ENCODE measurements around the gene DHX8.
"Not testable (repeated sequence)": the region's sequence is repeated elsewhere in the genome, so short reads cannot be mapped to it uniquely, and the experiment has no call there.

The DHX8 gene

DNA sequence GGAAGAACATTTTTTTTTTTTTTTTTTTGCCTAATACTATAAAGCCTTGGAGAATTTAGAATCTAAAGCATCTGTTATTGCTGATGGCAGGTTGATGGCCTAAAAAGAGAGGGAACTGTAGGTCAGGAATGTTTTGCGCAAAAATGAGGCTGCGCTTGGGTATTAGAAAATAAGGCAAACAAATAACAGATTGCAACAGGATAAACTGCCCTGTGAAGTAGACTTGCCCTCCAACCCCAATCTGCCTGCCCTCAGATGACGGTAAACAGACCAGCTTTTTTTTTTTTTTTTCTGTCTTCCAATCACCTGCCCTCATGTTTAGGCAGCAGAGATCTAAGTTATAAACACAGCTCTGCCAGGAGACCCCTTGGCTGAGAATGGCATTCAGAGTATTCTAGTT is 3.8 kb upstream of the DHX8 start:
- Histone ChIP-seq H3K9ac (ENCODE audit: low read length) (no peak overlapping the region), H3K9me3 (ENCODE audit: control insufficient read depth, low read length) (no peaks in the 10 kb centered on the region), H3K4me3 (ENCODE audit: low read length) (no peak overlapping the region), H3K4me1 (ENCODE audit: control insufficient read depth, insufficient read depth, low read length) (peaks cover 29% of the 10 kb centered on the region), H3K36me3 (ENCODE audit: control insufficient read depth, insufficient read depth, low read length, severe bottlenecking) (no peaks in the 10 kb centered on the region), H3K27me3 (replicated peaks; ENCODE audit: control insufficient read depth, insufficient read depth, low read length) (no peaks in the 10 kb centered on the region)
- no peak for DNase-seq (ENCODE audit: low read depth)

GRCh38 chr17:43482103-43483012 is 1.4 kb upstream of the DHX8 start:
- Histone ChIP-seq H3K27me3 (replicated peaks; ENCODE audit: control insufficient read depth, insufficient read depth, low read length) (no peaks in the 10 kb centered on the region), H3K4me1 (ENCODE audit: control insufficient read depth, insufficient read depth, low read length) (peaks cover 44% of the 10 kb centered on the region)

DNA sequence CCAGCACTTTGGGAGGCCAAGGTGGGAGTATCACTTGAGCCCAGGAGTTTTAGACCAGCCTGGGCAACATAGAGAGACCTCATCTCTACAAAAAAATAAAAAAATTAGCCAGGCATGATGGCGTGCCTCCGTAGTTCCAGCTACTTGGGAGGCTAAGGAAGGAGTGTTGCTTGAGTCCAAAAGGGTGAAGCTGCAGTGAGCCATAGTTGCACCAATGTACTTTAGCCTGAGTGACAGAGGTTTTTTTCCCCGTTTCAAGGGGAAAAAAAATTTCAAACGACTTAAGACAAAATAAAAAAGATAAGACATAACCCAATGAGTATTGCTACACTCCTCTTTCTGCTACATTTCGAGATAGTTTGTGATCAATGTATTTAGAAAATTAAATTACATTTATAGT is 6.8 kb downstream of the DHX8 start:
- Histone ChIP-seq H3K9me3 (ENCODE audit: control insufficient read depth, low read length) (no peaks in the 10 kb centered on the region), H3K9ac (ENCODE audit: low read length) (no peak overlapping the region), H3K4me3 (ENCODE audit: low read length) (no peak overlapping the region), H3K4me1 (ENCODE audit: control insufficient read depth, insufficient read depth, low read length) (peaks cover 10% of the 10 kb centered on the region), H3K36me3 (ENCODE audit: control insufficient read depth, insufficient read depth, low read length, severe bottlenecking) (peaks cover 55% of the 10 kb centered on the region), H3K27me3 (replicated peaks; ENCODE audit: control insufficient read depth, insufficient read depth, low read length) (no peaks in the 10 kb centered on the region)
- DNase-seq (ENCODE audit: low read depth): no peak

More at GRCh38 chr17:43482103-43483012, 1.4 kb upstream of the DHX8 start:
- Histone ChIP-seq H3K9me3 (ENCODE audit: control insufficient read depth, low read length) (no peaks in the 10 kb centered on the region), H3K9ac (ENCODE audit: low read length) (peak overlapping the region; percentile 95), H3K4me3 (ENCODE audit: low read length) (no peak overlapping the region), H3K36me3 (ENCODE audit: control insufficient read depth, insufficient read depth, low read length, severe bottlenecking) (no peaks in the 10 kb centered on the region)
- DNase-seq (ENCODE audit: low read depth): no peak

DNA sequence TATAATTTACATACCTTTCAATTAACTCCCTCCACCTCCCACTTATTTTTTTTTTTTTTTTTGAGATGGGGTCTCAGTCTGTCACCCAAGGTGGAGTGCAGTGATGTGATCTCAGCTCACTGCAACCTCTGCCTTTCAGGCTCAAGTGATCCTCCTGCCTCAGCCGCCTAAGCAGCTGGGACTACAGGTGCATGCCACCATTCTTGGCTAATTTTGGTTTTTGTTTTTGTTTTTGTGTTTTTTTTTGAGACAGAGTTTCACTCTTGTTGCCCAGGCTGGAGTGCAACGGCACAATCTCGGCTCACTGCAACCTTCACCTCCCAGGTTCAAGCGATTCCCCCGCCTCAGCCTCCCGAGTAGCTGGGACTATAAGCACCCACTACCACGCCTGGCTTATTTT is 25.7 kb downstream of the DHX8 start:
- not testable (repeated sequence) for H3K9ac ChIP-seq (ENCODE audit: low read length); DNase-seq (ENCODE audit: low read depth); H3K4me1 ChIP-seq (ENCODE audit: control insufficient read depth, insufficient read depth, low read length); H3K27me3 ChIP-seq (replicated peaks; ENCODE audit: control insufficient read depth, insufficient read depth, low read length); H3K9me3 ChIP-seq (ENCODE audit: control insufficient read depth, low read length); H3K4me3 ChIP-seq (ENCODE audit: low read length)
- peaks cover 76% of the 10 kb centered on the region for H3K36me3 ChIP-seq (ENCODE audit: control insufficient read depth, insufficient read depth, low read length, severe bottlenecking)

DNA sequence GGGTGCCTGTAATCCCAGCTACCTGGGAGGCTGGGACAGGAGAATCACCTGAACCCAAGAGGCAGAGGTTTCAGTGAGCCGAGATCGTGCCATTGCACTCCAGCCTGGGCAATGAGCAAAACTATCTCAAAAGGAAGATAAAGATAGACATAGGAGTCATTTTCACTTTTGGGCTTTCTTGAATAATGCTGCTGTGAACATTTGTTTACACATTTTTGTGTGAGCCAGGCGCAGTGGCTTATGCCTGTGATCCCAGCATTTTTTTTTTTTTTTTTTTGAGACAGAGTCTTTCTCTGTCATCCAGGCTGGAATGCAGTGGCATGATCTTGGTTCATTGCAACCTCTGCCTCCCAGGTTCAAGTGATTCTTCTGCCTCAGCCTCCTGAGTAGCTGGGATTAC is 27.4 kb downstream of the DHX8 start:
- H3K9me3 ChIP-seq (ENCODE audit: control insufficient read depth, low read length); DNase-seq (ENCODE audit: low read depth); H3K4me3 ChIP-seq (ENCODE audit: low read length); H3K4me1 ChIP-seq (ENCODE audit: control insufficient read depth, insufficient read depth, low read length); H3K9ac ChIP-seq (ENCODE audit: low read length); H3K27me3 ChIP-seq (replicated peaks; ENCODE audit: control insufficient read depth, insufficient read depth, low read length): not testable (repeated sequence)
- H3K36me3 ChIP-seq (ENCODE audit: control insufficient read depth, insufficient read depth, low read length, severe bottlenecking): peaks cover 60% of the 10 kb centered on the region

DNA sequence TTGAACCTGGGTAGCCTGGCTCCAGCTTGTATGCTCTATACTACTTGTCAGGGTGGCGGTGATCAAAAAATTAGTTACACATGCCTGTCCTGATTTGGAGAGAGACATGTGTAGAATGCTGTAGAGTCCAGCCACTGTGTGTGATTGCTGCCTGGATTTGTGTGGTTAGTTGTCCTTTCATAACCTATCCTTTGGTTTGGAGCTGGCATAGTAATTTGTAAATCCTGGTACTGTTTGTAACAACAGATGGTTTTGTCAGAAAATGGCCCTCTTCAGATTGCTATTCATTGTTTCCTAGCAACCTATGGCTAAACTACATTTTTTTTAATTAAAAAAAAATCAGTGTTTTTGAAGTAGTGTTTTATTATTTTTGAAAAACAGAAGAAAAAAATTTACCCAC is 31.9 kb downstream of the DHX8 start:
- H3K36me3 ChIP-seq (ENCODE audit: control insufficient read depth, insufficient read depth, low read length, severe bottlenecking): peaks cover 57% of the 10 kb centered on the region
- no peak overlapping the region for H3K9ac ChIP-seq (ENCODE audit: low read length)
- H3K9me3 ChIP-seq (ENCODE audit: control insufficient read depth, low read length): no peaks in the 10 kb centered on the region
- no peak for DNase-seq (ENCODE audit: low read depth)
- H3K4me1 ChIP-seq (ENCODE audit: control insufficient read depth, insufficient read depth, low read length): peaks cover 27% of the 10 kb centered on the region
- no peaks in the 10 kb centered on the region for H3K27me3 ChIP-seq (replicated peaks; ENCODE audit: control insufficient read depth, insufficient read depth, low read length)
- no peak overlapping the region for H3K4me3 ChIP-seq (ENCODE audit: low read length)

- no peak for DNase-seq (ENCODE audit: low read depth)
- H3K36me3 ChIP-seq (ENCODE audit: control insufficient read depth, insufficient read depth, low read length, severe bottlenecking): peaks cover 70% of the 10 kb centered on the region
- peaks cover 27% of the 10 kb centered on the region for H3K4me1 ChIP-seq (ENCODE audit: control insufficient read depth, insufficient read depth, low read length)
- H3K4me3 ChIP-seq (ENCODE audit: low read length): peak overlapping the region; percentile 14
- H3K9ac ChIP-seq (ENCODE audit: low read length): peak overlapping the region; percentile 45
- H3K27me3 ChIP-seq (replicated peaks; ENCODE audit: control insufficient read depth, insufficient read depth, low read length): no peaks in the 10 kb centered on the region
- no peaks in the 10 kb centered on the region for H3K9me3 ChIP-seq (ENCODE audit: control insufficient read depth, low read length)
These were observed 33.4 kb downstream of the DHX8 start for GRCh38 chr17:43517161-43517560.

GRCh38 chr17:43517615-43518386 is 34.0 kb downstream of the DHX8 start:
- H3K4me1 ChIP-seq (ENCODE audit: control insufficient read depth, insufficient read depth, low read length): peaks cover 27% of the 10 kb centered on the region
- H3K36me3 ChIP-seq (ENCODE audit: control insufficient read depth, insufficient read depth, low read length, severe bottlenecking): peaks cover 68% of the 10 kb centered on the region
- H3K4me3 ChIP-seq (ENCODE audit: low read length): peak overlapping the region; percentile 14
- H3K9me3 ChIP-seq (ENCODE audit: control insufficient read depth, low read length): no peaks in the 10 kb centered on the region
- peak; percentile 59 for DNase-seq (ENCODE audit: low read depth)
- no peaks in the 10 kb centered on the region for H3K27me3 ChIP-seq (replicated peaks; ENCODE audit: control insufficient read depth, insufficient read depth, low read length)
- H3K9ac ChIP-seq (ENCODE audit: low read length): peak overlapping the region; percentile 45

- Histone ChIP-seq H3K9ac (ENCODE audit: low read length) (no peak overlapping the region), H3K27me3 (replicated peaks; ENCODE audit: control insufficient read depth, insufficient read depth, low read length) (no peaks in the 10 kb centered on the region), H3K4me1 (ENCODE audit: control insufficient read depth, insufficient read depth, low read length) (peaks cover 20% of the 10 kb centered on the region), H3K36me3 (ENCODE audit: control insufficient read depth, insufficient read depth, low read length, severe bottlenecking) (peaks cover 82% of the 10 kb centered on the region), H3K4me3 (ENCODE audit: low read length) (no peak overlapping the region), H3K9me3 (ENCODE audit: control insufficient read depth, low read length) (no peaks in the 10 kb centered on the region)
- no peak for DNase-seq (ENCODE audit: low read depth)
These were observed 37.6 kb downstream of the DHX8 start for GRCh38 chr17:43521389-43521788.

- H3K9ac ChIP-seq (ENCODE audit: low read length): no peak overlapping the region
- H3K4me3 ChIP-seq (ENCODE audit: low read length): no peak overlapping the region
- DNase-seq (ENCODE audit: low read depth): peak; percentile 67
- H3K9me3 ChIP-seq (ENCODE audit: control insufficient read depth, low read length): no peaks in the 10 kb centered on the region
- peaks cover 18% of the 10 kb centered on the region for H3K4me1 ChIP-seq (ENCODE audit: control insufficient read depth, insufficient read depth, low read length)
- H3K27me3 ChIP-seq (replicated peaks; ENCODE audit: control insufficient read depth, insufficient read depth, low read length): no peaks in the 10 kb centered on the region
- H3K36me3 ChIP-seq (ENCODE audit: control insufficient read depth, insufficient read depth, low read length, severe bottlenecking): peaks cover 56% of the 10 kb centered on the region
These were observed 41.3 kb downstream of the DHX8 start for GRCh38 chr17:43524945-43525575.
